Endothelial cell of umbilical vein (primary cell): Measurements from ENCODE around the gene GPR137B. TPM values are rescaled to one million over a fixed set of nuclear protein-coding genes. Genes with fewer than 3 reads are reported as not detected.

Source experiments
- BruUV-seq: library from RNA; stranded (reverse); fragments of 400-500 nt; replicated peaks from 2 replicates; lab custom pipeline; 2021; lab: Mats Ljungman, UMichigan
- CTCF ChIA-PET: fragments of 300-600, 350-600 bp; sonication (Branson Sonifier 250); formaldehyde crosslinking; loops from one replicate; lab custom pipeline; 2021; ENCODE audit warnings: antibody characterized with exemption, inconsistent platforms; lab: Charles Lee
- POLR2A ChIA-PET: fragments of 300-600, 350-600 bp; sonication (Branson Sonifier 250); formaldehyde crosslinking; loops from one replicate; lab custom pipeline; 2021; ENCODE audit warnings: antibody characterized with exemption, inconsistent platforms; lab: Charles Lee
- DNase-seq: peaks from one replicate; pipeline ENCODE4 v3.0.0-alpha.2; 2011; ENCODE audit warnings: low read depth, low spot score
- FAIRE-seq: peaks from 2 replicates; lab custom pipeline; 2011; peaks lifted over from hg19 to GRCh38; lab: Jason Lieb, UNC
- H2AFZ ChIP-seq: 2 replicates; pipeline ENCODE4 v1.6.0; 2012; ENCODE audit warnings: low read depth, low read length, control low read depth, inconsistent platforms
- H3K27ac ChIP-seq: 2 replicates; pipeline ENCODE4 v1.5.1; 2011; ENCODE audit warnings: low read depth, mild to moderate bottlenecking, control low read depth, low read length, moderate library complexity; ENCODE audit not compliant: insufficient read depth
- H3K27me3 ChIP-seq, 2 experiments: 2 replicates each; pipeline versions ENCODE4 v1.6.0 to v1.6.1; 2011; ENCODE audit warnings: low read length in 2 of 2, mixed read lengths in 1 of 2; ENCODE audit not compliant: control insufficient read depth in 2 of 2, insufficient read depth in 2 of 2
- H3K36me3 ChIP-seq, 2 experiments: 2 replicates in 1 of 2; 3 replicates in 1 of 2; pipeline ENCODE4 v1.5.1; 2011; ENCODE audit warnings: low read length in 2 of 2, mild to moderate bottlenecking in 1 of 2, moderate library complexity in 1 of 2; ENCODE audit not compliant: control insufficient read depth in 2 of 2, insufficient read depth in 2 of 2; ENCODE audit errors: extremely low read depth in 1 of 2
- H3K4me1 ChIP-seq: 3 replicates; pipeline ENCODE4 v1.5.1; 2011; ENCODE audit warnings: mild to moderate bottlenecking, low read length; ENCODE audit not compliant: control insufficient read depth, insufficient read depth; ENCODE audit errors: extremely low read depth
- H3K4me2 ChIP-seq: 2 replicates; pipeline ENCODE4 v1.6.1; 2011; ENCODE audit warnings: low read length, control low read depth, mixed read lengths; ENCODE audit not compliant: insufficient read depth
- H3K4me3 ChIP-seq, 3 experiments: fragments of 200-600 bp in 1 of 3; sonication (generic), shearing (Covaris generic) in 1 of 3; replicated peaks in 1 of 3; 2 replicates each; pipeline ENCODE4 v1.5.1; 2011 to 2016; ENCODE audit warnings: control low read depth in 3 of 3, low read length in 3 of 3, mild to moderate bottlenecking in 2 of 3, inconsistent platforms in 1 of 3, low read depth in 1 of 3, moderate library complexity in 1 of 3; ENCODE audit not compliant: insufficient read depth in 1 of 3
- H3K79me2 ChIP-seq: 2 replicates; pipeline ENCODE4 v1.6.0; 2012; ENCODE audit warnings: low read length, inconsistent platforms; ENCODE audit not compliant: control insufficient read depth, insufficient read depth
- H3K9ac ChIP-seq: replicated peaks from 2 replicates; pipeline ENCODE3; 2011; ENCODE audit warnings: low read length, control low read depth; ENCODE audit not compliant: insufficient read depth; ENCODE audit errors: extremely low read depth
- H3K9me1 ChIP-seq: replicated peaks from 3 replicates; pipeline ENCODE4 v1.6.0; 2011; ENCODE audit warnings: mild to moderate bottlenecking, low read length; ENCODE audit not compliant: control insufficient read depth, insufficient read depth; ENCODE audit errors: extremely low read depth
- H3K9me3 ChIP-seq: replicated peaks from 2 replicates; pipeline ENCODE4 v1.5.1; 2012; ENCODE audit warnings: low read length, inconsistent platforms; ENCODE audit not compliant: control insufficient read depth, insufficient read depth
- H4K20me1 ChIP-seq: replicated peaks from 2 replicates; pipeline ENCODE3; 2011; ENCODE audit warnings: mild to moderate bottlenecking, low read length; ENCODE audit not compliant: control insufficient read depth, insufficient read depth; ENCODE audit errors: extremely low read depth
- FOS ChIP-seq: IDR thresholded peaks from 2 replicates; pipeline ENCODE4 v1.6.1; 2011; ENCODE audit warnings: mild to moderate bottlenecking, low read length, moderate library complexity, borderline replicate concordance; ENCODE audit not compliant: insufficient read depth
- JUN ChIP-seq: IDR thresholded peaks from 2 replicates; pipeline ENCODE4 v1.6.1; 2011; ENCODE audit warnings: borderline replicate concordance, low read depth; ENCODE audit not compliant: insufficient read length, insufficient read depth
- MYC ChIP-seq: IDR thresholded peaks from one replicate; pipeline ENCODE4 v1.6.1; 2011; ENCODE audit warnings: mild to moderate bottlenecking, low read depth, low read length
- POLR2AphosphoS5 ChIP-seq: IDR thresholded peaks from 2 replicates; pipeline ENCODE4 v1.6.1; 2012; ENCODE audit warnings: low read depth, mild to moderate bottlenecking, control low read depth, low read length, moderate library complexity; ENCODE audit not compliant: insufficient read depth
- dilution Hi-C: fragments of 300-500 bp; cut with MboI; formaldehyde crosslinking; loops from one replicate; pipeline ENCODE4 v1.15.0; 2019; ENCODE audit warnings: low sequenced_read_pairs; ENCODE audit not compliant: extremely low pct_ligation_motif_present
- intact Hi-C: fragments of 100-400 bp; cut with micrococcal nuclease; formaldehyde crosslinking; loops from one replicate; pipeline ENCODE4 v1.10.0; 2022
- polyA plus RNA-seq, 4 experiments: library from polyadenylated mRNA; depleted of rRNA in 3 of 4; stranded (reverse) in 3 of 4; unstranded in 1 of 4; fragments of >200 nt; gene quantifications; 2 replicates each; pipeline versions ENCODE4 v1.2.1 to v1.2.3, GENCODE V29; 2011 to 2012; ENCODE audit warnings: missing spikeins in 1 of 4
- total RNA-seq: library from RNA; stranded (reverse); gene quantifications from 2 replicates; pipeline ENCODE4 v1.2.3, GENCODE V29; 2021

Gene GPR137B
- total and polyA plus RNA-seq, 2 donors (not counting 3 experiments of a cell fraction or from before 2014, with no cell fraction given) = 7.8 to 11.9 TPM

DNA sequence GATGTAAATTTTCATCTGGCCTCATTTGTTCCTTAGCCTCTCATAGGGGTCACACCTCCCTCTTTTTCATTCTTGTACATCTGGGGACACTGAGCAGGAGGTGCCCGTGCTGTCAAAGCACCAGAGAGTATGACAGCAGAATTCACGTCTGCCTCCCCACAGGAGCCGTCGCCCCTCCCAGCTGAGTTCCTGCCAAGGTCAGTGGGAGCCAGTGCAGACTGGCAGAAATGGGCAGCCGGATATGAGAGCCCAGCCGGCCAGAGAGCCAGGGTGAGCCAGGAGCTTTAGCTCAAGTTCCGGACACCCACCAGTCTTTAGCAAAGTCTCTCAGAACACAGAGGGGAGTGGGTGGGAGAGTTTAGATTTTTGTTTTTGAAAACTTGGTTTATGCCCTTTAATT, 21.9 kb downstream of the GPR137B start:
- TF ChIP-seq JUN (no peak), POLR2AphosphoS5 (no peak), MYC (no peak), FOS (no peak)
- DNase-seq = no peak
- POLR2A ChIA-PET = no interaction called here
- no peaks in the 10 kb centered on the region for H3K27me3 ChIP-seq
- CTCF ChIA-PET = no interaction called here
- no TSS peak for BruUV-seq
- no peaks in the 10 kb centered on the region for H3K9me1 ChIP-seq
- no peak overlapping the region for H3K27ac ChIP-seq
- H3K4me2 ChIP-seq = no peak overlapping the region
- H4K20me1 ChIP-seq = no peaks in the 10 kb centered on the region
- intact Hi-C loops = no loop called here
- H3K9ac ChIP-seq = no peak overlapping the region
- H3K9me3 ChIP-seq = no peaks in the 10 kb centered on the region
- H2AFZ ChIP-seq = no peak overlapping the region
- FAIRE-seq = no peak
- H3K36me3 ChIP-seq = peaks cover 0 to 2% of the 10 kb centered on the region in 2 experiments
- dilution Hi-C loops = no loop called here
- no peaks in the 10 kb centered on the region for H3K79me2 ChIP-seq
- no peaks in the 10 kb centered on the region for H3K4me1 ChIP-seq
- no peak overlapping the region for H3K4me3 ChIP-seq

DNA sequence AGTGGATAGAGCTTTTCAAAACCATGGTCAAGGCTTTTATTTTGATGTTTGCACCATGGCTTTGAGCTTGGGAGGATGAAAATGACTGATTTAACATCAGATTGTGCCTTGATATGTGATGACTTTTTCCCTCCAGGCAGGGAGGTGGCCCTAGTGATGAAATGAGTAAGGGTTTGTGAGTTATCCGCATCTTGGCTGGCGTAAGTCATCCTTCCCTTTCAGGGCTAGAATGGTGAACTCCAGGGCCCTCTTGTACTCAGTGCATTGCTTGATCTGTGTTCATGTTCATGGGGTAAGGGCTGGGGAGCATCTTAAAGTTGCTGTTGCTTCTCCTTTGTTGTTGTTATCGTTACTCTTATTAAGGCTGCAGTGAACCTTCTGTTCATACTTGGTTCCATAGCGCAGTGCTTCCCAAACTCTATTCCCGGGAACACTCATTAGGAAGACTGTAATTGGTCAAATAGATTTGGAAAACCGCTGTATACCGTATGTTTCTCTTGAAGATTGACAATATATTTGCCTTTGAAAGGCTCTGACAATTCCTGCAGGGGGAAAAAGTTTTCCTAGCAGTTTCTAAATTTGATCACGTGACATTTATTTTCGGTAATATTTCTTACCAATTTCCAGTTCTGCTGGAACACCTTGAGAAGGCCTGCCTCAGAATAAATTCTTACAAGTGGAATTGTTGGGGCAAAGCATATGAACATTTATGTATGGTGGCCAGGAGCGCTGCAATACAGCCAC, 23.1 kb downstream of the GPR137B start:
- CTCF ChIA-PET = no interaction called here
- POLR2A ChIA-PET = no interaction called here
- Histone ChIP-seq H3K9me3 (no peaks in the 10 kb centered on the region), H3K4me1 (no peaks in the 10 kb centered on the region), H3K4me3 (no peak overlapping the region), H2AFZ (no peak overlapping the region), H3K27ac (no peak overlapping the region), H3K36me3 (peaks cover 0 to 2% of the 10 kb centered on the region in 2 experiments), H3K79me2 (no peaks in the 10 kb centered on the region), H3K9ac (no peak overlapping the region), H4K20me1 (no peaks in the 10 kb centered on the region), H3K27me3 (no peaks in the 10 kb centered on the region), H3K9me1 (no peaks in the 10 kb centered on the region), H3K4me2 (no peak overlapping the region)
- BruUV-seq = no TSS peak
- intact Hi-C loops (no loop called here), dilution Hi-C loops (no loop called here)
- FAIRE-seq = no peak
- no peak for DNase-seq
- no peak for TF ChIP-seq JUN
